Upper lobe of left lung (tissue), 6 donors: ENCODE measurements around the gene ANKIB1. TPM values are rescaled to one million over a fixed set of nuclear protein-coding genes. Genes with fewer than 3 reads are reported as not detected.

Experiments
- small RNA-seq, 4 donors: library from RNA; depleted of rRNA; stranded (forward); fragments of <200 nt; gene quantifications; one replicate each; pipeline ENCODE3, GENCODE V24; 2016
- total RNA-seq, 6 donors: library from RNA; depleted of rRNA in 4 of 6; stranded (reverse); fragments of >200 nt in 4 of 6; gene quantifications; one replicate each; pipeline versions ENCODE4 v1.1.0 to v1.2.1, GENCODE V29; 2016 to 2021
- donor health status: DM: no; HTN: no; CAD: no; lungs with moderate emphysema.
- donor health status: DM: no; HTN: yes; CAD: no; lungs with severe emphysema.

Gene ANKIB1
- total RNA-seq, 6 donors from 2014 or later: 22.8 to 47.1 (median 40.9) TPM

Small RNA genes lying within 50 kb of the gene (small RNA-seq; reads per million reads assigned to genes)
- 0 reads per million in 4 donors for gene MIR1285-1
- 0 reads per million in 4 donors for gene RF00019

Other genes starting within 250 kb of the ANKIB1 start
- gene CYP51A1, start 111.5 kb upstream of the ANKIB1 start, total RNA-seq: 100 to 1,000 TPM in 4 of 6 donors, 10 to 100 TPM in 2; 26.2 to 213 (median 148) TPM
- gene LRRD1, start 66.8 kb upstream of the ANKIB1 start, total RNA-seq: under 1 TPM in 1 of 6 donors, not detected in 5; 0.20 TPM
- gene KRIT1, start 60 bp upstream of the ANKIB1 start, total RNA-seq: 100 to 1,000 TPM in 2 of 6 donors, 10 to 100 TPM in 4; 36.8 to 173 (median 56.2) TPM
- gene GATAD1, start 201.5 kb downstream of the ANKIB1 start, total RNA-seq: 10 to 100 TPM; 21.4 to 66.6 (median 39.5) TPM
- under 1 TPM in 1 of 6 donors, not detected in 5; 0.20 TPM for gene ERVW-1, start 232.0 kb downstream of the ANKIB1 start, total RNA-seq